H1 (cell line): ENCODE results near the gene ZFP64. TPM values are rescaled to one million over a fixed set of nuclear protein-coding genes. Genes with fewer than 3 reads are reported as not detected.

Experiments
- CBX5 ChIP-seq: fragments of 300-800, 300-1000 bp; sonication (generic); IDR thresholded peaks from 2 replicates; pipeline ENCODE4 v1.7.1; 2016; ENCODE audit warnings: antibody characterized with exemption, low read length, low read depth
- CREB1 ChIP-seq: IDR thresholded peaks from 2 replicates; pipeline ENCODE4 v1.6.1; 2012; ENCODE audit warnings: inconsistent platforms
- EGR1 ChIP-seq: IDR thresholded peaks from 2 replicates; pipeline ENCODE4 v1.6.1; 2011; ENCODE audit warnings: low read depth, low read length, borderline replicate concordance
- GABPA ChIP-seq: IDR thresholded peaks from 2 replicates; pipeline ENCODE4 v1.6.1; 2011; ENCODE audit warnings: mild to moderate bottlenecking, low read length, moderate library complexity, borderline replicate concordance; ENCODE audit not compliant: insufficient read depth
- PHF8 ChIP-seq: fragments of 200-600 bp; sonication (generic); conservative IDR thresholded peaks from 2 replicates; pipeline ENCODE4 v1.7.1; 2012; ENCODE audit warnings: low read depth, mild to moderate bottlenecking, inconsistent platforms, low read length, moderate library complexity
- POU5F1 ChIP-seq: IDR thresholded peaks from 2 replicates; pipeline ENCODE4 v1.6.1; 2011; ENCODE audit warnings: low read depth, mild to moderate bottlenecking, low read length, moderate library complexity
- USF2 ChIP-seq: IDR thresholded peaks from 2 replicates; pipeline ENCODE4 v1.6.1; 2011; ENCODE audit warnings: low read length, improper control_type of control experiment
- ZNF274 ChIP-seq: IDR thresholded peaks from 2 replicates; pipeline ENCODE4 v1.7.0; 2012; ENCODE audit warnings: low read length, borderline replicate concordance; ENCODE audit errors: extremely low read depth
- polyA plus RNA-seq, 7 experiments: library from polyadenylated mRNA; depleted of rRNA in 3 of 7; stranded (reverse) in 5 of 7; unstranded in 2 of 7; fragments of >200 nt in 5 of 7; fragments of 200-250 nt in 2 of 7; gene quantifications; 1 replicate in 5 of 7; 2 replicates in 1 of 7; 4 replicates in 1 of 7; pipeline versions ENCODE4 v1.2.1 to v1.2.3, GENCODE V29; 2011 to 2013; ENCODE audit warnings: missing spikeins in 2 of 7, mixed read lengths in 2 of 7
- total RNA-seq: library from RNA; stranded (reverse); fragmentation: NEBNext Ultra II Directional; extraction: Animal tissue kit (Norgen Biotek cat#: 25700); gene quantifications from 2 replicates; pipeline ENCODE4 v1.2.1, GENCODE V29; 2021
- TF ChIP-seq, protein P1 (sequence below): fragments of 300-600 bp; sonication (generic); IDR thresholded peaks from 2 replicates; pipeline ENCODE4 v1.7.1; 2012; ENCODE audit warnings: low read length, moderate library complexity, mild to moderate bottlenecking, inconsistent platforms; ENCODE audit not compliant: insufficient replicate concordance
- TF ChIP-seq, protein P2 (sequence below): IDR thresholded peaks from 2 replicates; pipeline ENCODE4 v1.6.1; 2012; ENCODE audit warnings: inconsistent platforms

Gene ZFP64
- total and polyA plus RNA-seq, 2 of the 8 experiments (the other 6 are each of a cell fraction or from before 2014, with no cell fraction given), result 25.3 to 43.7 TPM

GRCh38 chr20:52231230-52231746 lies 39.7 kb upstream of the ZFP64 start (continued):
- TF ChIP-seq, protein P1, sequence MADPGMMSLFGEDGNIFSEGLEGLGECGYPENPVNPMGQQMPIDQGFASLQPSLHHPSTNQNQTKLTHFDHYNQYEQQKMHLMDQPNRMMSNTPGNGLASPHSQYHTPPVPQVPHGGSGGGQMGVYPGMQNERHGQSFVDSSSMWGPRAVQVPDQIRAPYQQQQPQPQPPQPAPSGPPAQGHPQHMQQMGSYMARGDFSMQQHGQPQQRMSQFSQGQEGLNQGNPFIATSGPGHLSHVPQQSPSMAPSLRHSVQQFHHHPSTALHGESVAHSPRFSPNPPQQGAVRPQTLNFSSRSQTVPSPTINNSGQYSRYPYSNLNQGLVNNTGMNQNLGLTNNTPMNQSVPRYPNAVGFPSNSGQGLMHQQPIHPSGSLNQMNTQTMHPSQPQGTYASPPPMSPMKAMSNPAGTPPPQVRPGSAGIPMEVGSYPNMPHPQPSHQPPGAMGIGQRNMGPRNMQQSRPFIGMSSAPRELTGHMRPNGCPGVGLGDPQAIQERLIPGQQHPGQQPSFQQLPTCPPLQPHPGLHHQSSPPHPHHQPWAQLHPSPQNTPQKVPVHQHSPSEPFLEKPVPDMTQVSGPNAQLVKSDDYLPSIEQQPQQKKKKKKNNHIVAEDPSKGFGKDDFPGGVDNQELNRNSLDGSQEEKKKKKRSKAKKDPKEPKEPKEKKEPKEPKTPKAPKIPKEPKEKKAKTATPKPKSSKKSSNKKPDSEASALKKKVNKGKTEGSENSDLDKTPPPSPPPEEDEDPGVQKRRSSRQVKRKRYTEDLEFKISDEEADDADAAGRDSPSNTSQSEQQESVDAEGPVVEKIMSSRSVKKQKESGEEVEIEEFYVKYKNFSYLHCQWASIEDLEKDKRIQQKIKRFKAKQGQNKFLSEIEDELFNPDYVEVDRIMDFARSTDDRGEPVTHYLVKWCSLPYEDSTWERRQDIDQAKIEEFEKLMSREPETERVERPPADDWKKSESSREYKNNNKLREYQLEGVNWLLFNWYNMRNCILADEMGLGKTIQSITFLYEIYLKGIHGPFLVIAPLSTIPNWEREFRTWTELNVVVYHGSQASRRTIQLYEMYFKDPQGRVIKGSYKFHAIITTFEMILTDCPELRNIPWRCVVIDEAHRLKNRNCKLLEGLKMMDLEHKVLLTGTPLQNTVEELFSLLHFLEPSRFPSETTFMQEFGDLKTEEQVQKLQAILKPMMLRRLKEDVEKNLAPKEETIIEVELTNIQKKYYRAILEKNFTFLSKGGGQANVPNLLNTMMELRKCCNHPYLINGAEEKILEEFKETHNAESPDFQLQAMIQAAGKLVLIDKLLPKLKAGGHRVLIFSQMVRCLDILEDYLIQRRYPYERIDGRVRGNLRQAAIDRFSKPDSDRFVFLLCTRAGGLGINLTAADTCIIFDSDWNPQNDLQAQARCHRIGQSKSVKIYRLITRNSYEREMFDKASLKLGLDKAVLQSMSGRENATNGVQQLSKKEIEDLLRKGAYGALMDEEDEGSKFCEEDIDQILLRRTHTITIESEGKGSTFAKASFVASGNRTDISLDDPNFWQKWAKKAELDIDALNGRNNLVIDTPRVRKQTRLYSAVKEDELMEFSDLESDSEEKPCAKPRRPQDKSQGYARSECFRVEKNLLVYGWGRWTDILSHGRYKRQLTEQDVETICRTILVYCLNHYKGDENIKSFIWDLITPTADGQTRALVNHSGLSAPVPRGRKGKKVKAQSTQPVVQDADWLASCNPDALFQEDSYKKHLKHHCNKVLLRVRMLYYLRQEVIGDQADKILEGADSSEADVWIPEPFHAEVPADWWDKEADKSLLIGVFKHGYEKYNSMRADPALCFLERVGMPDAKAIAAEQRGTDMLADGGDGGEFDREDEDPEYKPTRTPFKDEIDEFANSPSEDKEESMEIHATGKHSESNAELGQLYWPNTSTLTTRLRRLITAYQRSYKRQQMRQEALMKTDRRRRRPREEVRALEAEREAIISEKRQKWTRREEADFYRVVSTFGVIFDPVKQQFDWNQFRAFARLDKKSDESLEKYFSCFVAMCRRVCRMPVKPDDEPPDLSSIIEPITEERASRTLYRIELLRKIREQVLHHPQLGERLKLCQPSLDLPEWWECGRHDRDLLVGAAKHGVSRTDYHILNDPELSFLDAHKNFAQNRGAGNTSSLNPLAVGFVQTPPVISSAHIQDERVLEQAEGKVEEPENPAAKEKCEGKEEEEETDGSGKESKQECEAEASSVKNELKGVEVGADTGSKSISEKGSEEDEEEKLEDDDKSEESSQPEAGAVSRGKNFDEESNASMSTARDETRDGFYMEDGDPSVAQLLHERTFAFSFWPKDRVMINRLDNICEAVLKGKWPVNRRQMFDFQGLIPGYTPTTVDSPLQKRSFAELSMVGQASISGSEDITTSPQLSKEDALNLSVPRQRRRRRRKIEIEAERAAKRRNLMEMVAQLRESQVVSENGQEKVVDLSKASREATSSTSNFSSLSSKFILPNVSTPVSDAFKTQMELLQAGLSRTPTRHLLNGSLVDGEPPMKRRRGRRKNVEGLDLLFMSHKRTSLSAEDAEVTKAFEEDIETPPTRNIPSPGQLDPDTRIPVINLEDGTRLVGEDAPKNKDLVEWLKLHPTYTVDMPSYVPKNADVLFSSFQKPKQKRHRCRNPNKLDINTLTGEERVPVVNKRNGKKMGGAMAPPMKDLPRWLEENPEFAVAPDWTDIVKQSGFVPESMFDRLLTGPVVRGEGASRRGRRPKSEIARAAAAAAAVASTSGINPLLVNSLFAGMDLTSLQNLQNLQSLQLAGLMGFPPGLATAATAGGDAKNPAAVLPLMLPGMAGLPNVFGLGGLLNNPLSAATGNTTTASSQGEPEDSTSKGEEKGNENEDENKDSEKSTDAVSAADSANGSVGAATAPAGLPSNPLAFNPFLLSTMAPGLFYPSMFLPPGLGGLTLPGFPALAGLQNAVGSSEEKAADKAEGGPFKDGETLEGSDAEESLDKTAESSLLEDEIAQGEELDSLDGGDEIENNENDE, result no peak
- TF ChIP-seq EGR1 (no peak), GABPA (no peak), USF2 (no peak), POU5F1 (no peak), ZNF274 (no peak), CBX5 (no peak), CREB1 (no peak), PHF8 (no peak)
- TF ChIP-seq, protein P2, sequence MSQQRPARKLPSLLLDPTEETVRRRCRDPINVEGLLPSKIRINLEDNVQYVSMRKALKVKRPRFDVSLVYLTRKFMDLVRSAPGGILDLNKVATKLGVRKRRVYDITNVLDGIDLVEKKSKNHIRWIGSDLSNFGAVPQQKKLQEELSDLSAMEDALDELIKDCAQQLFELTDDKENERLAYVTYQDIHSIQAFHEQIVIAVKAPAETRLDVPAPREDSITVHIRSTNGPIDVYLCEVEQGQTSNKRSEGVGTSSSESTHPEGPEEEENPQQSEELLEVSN, result no peak
